Stimulated activated naive CD8-positive, alpha-beta T cell treated with anti-CD3 and anti-CD28 coated beads, Interleukin-15, Interleukin-2, amounts not matched to agents 100 ng/mL and 50 ng/mL, for 24 hours (primary cell): Measurements from ENCODE around the gene DNAI2.

ENCODE experiments used
- H3K27ac Mint-ChIP-seq: one replicate; pipeline ENCODE4 v1.8.0; 2021; ENCODE audit warnings: mild to moderate bottlenecking, mixed read lengths
- H3K27me3 Mint-ChIP-seq: one replicate; pipeline ENCODE4 v1.8.0; 2021; ENCODE audit warnings: mixed read lengths
- H3K36me3 Mint-ChIP-seq: one replicate; pipeline ENCODE4 v1.8.0; 2021; ENCODE audit warnings: low read depth, mixed read lengths
- H3K4me1 Mint-ChIP-seq: one replicate; pipeline ENCODE4 v1.8.0; 2021; ENCODE audit warnings: low read depth, mixed read lengths
- H3K4me3 Mint-ChIP-seq: one replicate; pipeline ENCODE4 v1.8.0; 2021; ENCODE audit warnings: mild to moderate bottlenecking, mixed read lengths
- H3K9me3 Mint-ChIP-seq: one replicate; pipeline ENCODE4 v1.8.0; 2021; ENCODE audit warnings: mixed read lengths

DNAI2 gene

DNA sequence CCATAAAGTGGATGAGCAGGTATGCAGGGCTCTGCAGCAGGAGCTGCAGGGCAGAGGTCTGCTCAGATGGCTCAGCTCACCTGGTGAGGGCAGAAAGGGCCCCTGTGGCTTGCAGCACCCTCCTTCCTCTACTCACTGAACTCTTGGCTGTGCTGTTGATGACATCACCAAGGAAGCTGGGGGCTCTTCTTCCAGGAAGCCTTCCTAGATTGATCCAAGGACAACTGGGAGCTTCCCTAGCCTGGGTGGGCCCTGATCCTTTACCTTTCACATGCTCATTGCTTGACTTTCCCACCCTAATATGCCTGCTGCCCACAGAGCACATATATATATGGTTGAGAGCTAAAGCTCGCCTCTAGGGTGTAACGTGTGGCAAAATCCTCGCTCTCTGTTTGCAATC, 54.5 kb downstream of the DNAI2 start:
- Mint-ChIP-seq H3K4me1 (peaks cover 18% of the 10 kb centered on the region), H3K36me3 (no peaks in the 10 kb centered on the region), H3K27ac (no peak overlapping the region), H3K27me3 (peaks cover 19% of the 10 kb centered on the region), H3K9me3 (no peaks in the 10 kb centered on the region), H3K4me3 (no peak overlapping the region)

- no peaks in the 10 kb centered on the region for H3K36me3 Mint-ChIP-seq
- peaks cover 18% of the 10 kb centered on the region for H3K4me1 Mint-ChIP-seq
- H3K27me3 Mint-ChIP-seq: peaks cover 15% of the 10 kb centered on the region
- no peaks in the 10 kb centered on the region for H3K9me3 Mint-ChIP-seq
- no peak overlapping the region for H3K4me3 Mint-ChIP-seq
- no peak overlapping the region for H3K27ac Mint-ChIP-seq
These were observed 55.3 kb downstream of the DNAI2 start for GRCh38 chr17:74329378-74329777.

GRCh38 chr17:74330446-74330845, 56.4 kb downstream of the DNAI2 start:
- no peaks in the 10 kb centered on the region for H3K9me3 Mint-ChIP-seq
- H3K27ac Mint-ChIP-seq: no peak overlapping the region
- peaks cover 13% of the 10 kb centered on the region for H3K4me1 Mint-ChIP-seq
- peaks cover 6% of the 10 kb centered on the region for H3K27me3 Mint-ChIP-seq
- H3K36me3 Mint-ChIP-seq: no peaks in the 10 kb centered on the region
- no peak overlapping the region for H3K4me3 Mint-ChIP-seq

DNA sequence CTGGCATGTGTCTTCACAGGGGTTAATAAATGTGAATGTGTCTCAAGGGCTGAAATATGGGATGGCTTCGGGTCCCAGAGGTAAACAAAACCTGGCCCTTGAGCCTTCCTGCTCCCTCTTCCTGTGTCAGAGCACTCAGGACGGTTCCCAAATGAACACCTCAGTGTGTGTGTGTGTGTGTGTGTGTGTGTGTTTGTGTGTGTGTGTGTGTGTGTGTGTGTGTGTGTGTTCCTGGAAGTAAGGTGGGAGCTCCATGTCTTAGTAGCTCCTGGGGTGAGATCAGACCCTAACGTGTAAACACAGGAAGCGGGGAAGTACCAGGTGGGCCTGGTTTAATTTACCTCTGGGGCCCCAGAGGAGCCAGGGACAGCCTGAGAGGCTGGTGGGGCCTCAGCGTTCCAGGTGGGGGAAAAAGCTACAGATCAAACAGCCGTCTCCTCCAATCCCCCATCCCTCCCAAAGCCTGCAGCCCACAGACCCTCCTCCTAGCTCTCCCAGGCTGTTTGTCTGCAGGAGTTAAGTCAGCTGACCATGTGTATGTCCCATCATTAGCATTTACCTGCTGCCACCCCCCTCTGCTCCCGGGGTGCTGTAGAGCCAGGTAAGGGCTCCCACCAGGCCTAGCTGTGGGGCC, 58.1 kb downstream of the DNAI2 start:
- H3K27ac Mint-ChIP-seq: no peak overlapping the region
- H3K36me3 Mint-ChIP-seq: no peaks in the 10 kb centered on the region
- H3K4me3 Mint-ChIP-seq: no peak overlapping the region
- H3K27me3 Mint-ChIP-seq: no peaks in the 10 kb centered on the region
- H3K9me3 Mint-ChIP-seq: no peaks in the 10 kb centered on the region
- peaks cover 3% of the 10 kb centered on the region for H3K4me1 Mint-ChIP-seq

DNA sequence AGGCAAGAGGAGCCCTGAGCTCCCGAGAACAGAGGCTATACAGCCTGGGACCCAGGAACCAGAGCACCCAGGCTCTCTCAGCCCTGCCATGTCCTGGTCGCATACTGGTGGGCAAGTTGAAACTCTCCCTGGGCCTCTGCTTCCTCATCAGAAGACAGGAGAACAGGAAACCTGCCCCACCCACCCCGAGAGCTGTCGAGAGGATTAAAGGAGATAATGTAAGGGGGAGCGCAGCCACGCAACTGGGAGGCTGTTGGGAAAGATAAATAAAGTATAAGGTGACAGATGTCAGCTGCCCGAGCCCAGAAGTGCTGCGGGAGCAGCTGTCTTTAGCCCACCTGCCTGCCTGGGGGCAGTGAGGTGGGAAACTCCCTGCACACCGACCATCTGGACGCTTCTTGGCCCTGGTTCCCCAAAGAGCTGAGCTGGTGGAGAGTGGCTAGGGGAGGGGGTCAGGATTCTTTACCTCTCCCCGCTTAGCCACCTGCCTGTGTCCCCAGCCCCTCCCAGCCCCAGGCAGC, 58.8 kb downstream of the DNAI2 start:
- Mint-ChIP-seq H3K4me1 (no peaks in the 10 kb centered on the region), H3K9me3 (no peaks in the 10 kb centered on the region), H3K27ac (no peak overlapping the region), H3K4me3 (no peak overlapping the region), H3K36me3 (no peaks in the 10 kb centered on the region), H3K27me3 (no peaks in the 10 kb centered on the region)

- H3K27ac Mint-ChIP-seq: no peak overlapping the region
- H3K27me3 Mint-ChIP-seq: no peaks in the 10 kb centered on the region
- no peak overlapping the region for H3K4me3 Mint-ChIP-seq
- no peaks in the 10 kb centered on the region for H3K36me3 Mint-ChIP-seq
- H3K4me1 Mint-ChIP-seq: no peaks in the 10 kb centered on the region
- no peaks in the 10 kb centered on the region for H3K9me3 Mint-ChIP-seq
These were observed 60.5 kb downstream of the DNAI2 start for GRCh38 chr17:74334393-74335039.

- no peaks in the 10 kb centered on the region for H3K27me3 Mint-ChIP-seq
- no peaks in the 10 kb centered on the region for H3K9me3 Mint-ChIP-seq
- H3K4me1 Mint-ChIP-seq: no peaks in the 10 kb centered on the region
- no peaks in the 10 kb centered on the region for H3K36me3 Mint-ChIP-seq
- H3K4me3 Mint-ChIP-seq: no peak overlapping the region
- H3K27ac Mint-ChIP-seq: no peak overlapping the region
These were observed 61.6 kb downstream of the DNAI2 start for GRCh38 chr17:74335529-74336062.

- Mint-ChIP-seq H3K4me1 (no peaks in the 10 kb centered on the region), H3K27ac (no peak overlapping the region), H3K9me3 (no peaks in the 10 kb centered on the region), H3K4me3 (no peak overlapping the region), H3K36me3 (no peaks in the 10 kb centered on the region), H3K27me3 (no peaks in the 10 kb centered on the region)
These were observed 62.3 kb downstream of the DNAI2 start for GRCh38 chr17:74336307-74336706.

DNA sequence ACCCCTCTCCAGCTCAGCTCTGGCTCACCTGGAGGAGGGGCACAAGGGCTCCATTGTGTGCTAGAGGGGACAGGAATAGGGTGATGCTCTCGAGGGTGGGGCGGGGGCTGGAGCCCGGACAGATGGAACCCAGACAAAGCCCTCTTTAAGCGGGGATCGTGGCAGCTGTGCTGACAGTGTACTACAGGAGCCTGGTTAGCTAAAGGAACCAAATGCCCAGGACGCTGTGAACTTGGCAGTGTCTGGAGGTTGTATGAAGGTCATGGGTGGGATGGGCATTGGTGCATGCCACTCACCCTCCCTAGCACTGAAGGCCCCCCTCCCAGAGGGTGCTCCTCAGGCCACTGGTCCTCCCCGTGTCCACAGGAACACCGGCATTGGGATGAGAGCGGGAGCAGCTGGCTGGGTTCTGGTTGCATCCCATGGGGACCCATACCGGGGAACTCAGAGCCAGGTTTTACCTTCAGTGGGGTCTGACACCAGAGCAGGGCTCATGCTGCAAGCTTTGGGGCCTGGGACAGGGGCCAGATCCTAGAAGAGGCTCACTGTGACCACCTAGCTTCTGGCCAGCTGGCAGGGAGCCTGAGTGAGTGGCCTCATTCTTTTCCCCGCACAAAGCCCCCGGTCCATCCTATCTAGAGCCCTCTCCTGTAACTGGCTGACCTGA, 63.9 kb downstream of the DNAI2 start:
- no peaks in the 10 kb centered on the region for H3K36me3 Mint-ChIP-seq
- H3K9me3 Mint-ChIP-seq: no peaks in the 10 kb centered on the region
- H3K4me3 Mint-ChIP-seq: no peak overlapping the region
- no peak overlapping the region for H3K27ac Mint-ChIP-seq
- H3K27me3 Mint-ChIP-seq: no peaks in the 10 kb centered on the region
- no peaks in the 10 kb centered on the region for H3K4me1 Mint-ChIP-seq

DNA sequence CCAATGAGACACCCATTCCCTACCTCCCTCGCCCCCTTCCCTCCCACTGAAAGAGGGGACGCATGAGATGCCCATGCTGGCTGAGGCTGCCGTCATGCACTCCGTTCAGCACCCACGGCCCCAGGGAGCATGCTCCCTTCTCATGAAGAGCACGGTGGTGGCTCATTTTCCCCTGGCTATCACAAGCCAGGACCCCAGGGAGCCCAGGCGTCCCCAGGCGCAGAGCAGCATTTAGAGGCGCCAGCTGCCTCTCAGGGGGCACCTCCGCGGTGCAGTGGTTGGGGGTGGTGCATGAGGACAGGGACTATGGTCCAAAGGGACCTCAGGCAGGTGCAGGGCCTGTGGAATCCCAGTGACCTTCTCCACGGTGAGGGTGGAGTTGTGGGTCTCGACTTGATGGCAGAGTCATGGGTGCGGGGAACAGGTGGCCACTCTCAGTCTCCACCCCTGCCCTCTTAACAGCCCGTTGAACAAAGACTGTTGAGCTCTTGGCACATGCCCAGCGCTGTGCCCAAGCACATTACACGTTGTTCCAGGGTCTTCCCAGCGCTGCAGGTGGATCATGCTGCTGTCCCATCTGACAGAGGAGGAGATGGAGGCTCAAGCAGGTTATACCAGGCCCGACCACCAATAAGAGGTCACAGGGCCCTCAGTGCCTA, 65.6 kb downstream of the DNAI2 start:
- Mint-ChIP-seq H3K27ac (no peak overlapping the region), H3K36me3 (no peaks in the 10 kb centered on the region), H3K4me3 (no peak overlapping the region), H3K27me3 (no peaks in the 10 kb centered on the region), H3K4me1 (no peaks in the 10 kb centered on the region), H3K9me3 (no peaks in the 10 kb centered on the region)

DNA sequence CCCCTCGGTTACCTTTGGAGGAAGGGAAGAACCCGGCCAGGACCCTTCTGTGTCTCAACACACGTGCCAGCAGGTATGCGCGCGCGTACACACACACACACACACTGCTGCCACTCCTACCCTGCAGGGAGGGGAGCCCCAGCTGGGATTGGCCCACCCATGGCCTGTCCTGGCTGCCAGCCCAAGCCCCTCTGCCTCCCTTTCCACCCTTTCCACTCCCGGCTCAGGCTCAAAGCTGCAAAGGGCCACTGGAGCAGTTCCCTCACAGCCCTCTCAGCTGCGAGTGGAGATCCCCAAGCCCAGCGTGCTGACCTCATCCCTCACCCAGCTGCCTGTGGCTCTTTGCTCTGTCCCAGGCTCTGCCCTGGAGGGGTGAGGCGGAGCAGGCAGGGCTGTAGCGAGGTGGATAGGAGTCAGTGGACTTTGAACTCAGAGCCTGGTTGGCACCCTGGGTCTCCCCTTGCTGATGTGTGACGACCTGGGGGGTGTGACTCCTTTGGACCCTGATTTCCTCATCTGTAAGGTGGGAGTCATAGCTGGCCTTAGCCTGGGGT, 66.5 kb downstream of the DNAI2 start:
- Mint-ChIP-seq H3K27me3 (no peaks in the 10 kb centered on the region), H3K36me3 (no peaks in the 10 kb centered on the region), H3K4me3 (no peak overlapping the region), H3K4me1 (no peaks in the 10 kb centered on the region), H3K9me3 (no peaks in the 10 kb centered on the region), H3K27ac (no peak overlapping the region)

DNA sequence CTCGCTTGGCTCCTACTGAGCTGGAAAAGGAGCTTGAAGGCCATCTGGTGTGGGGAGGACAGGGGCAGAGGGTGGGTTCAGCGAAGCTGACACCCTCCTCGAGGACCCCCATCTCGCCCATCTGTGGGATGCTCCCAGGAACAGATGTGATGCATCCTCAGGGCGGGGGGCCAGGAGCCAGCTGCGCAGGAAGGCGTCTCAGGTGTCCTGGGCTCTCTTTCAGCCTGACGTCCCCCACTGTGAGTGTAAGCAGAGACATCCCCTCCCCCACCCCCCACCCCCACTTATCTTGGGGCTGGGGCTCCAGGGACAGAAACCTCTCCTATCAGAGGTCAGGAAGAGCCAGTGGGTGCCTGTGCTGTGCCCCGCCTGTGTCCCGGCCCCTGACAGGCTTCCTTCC, 68.2 kb downstream of the DNAI2 start:
- H3K27ac Mint-ChIP-seq: no peak overlapping the region
- H3K4me1 Mint-ChIP-seq: no peaks in the 10 kb centered on the region
- no peak overlapping the region for H3K4me3 Mint-ChIP-seq
- H3K36me3 Mint-ChIP-seq: no peaks in the 10 kb centered on the region
- H3K27me3 Mint-ChIP-seq: no peaks in the 10 kb centered on the region
- H3K9me3 Mint-ChIP-seq: no peaks in the 10 kb centered on the region

DNA sequence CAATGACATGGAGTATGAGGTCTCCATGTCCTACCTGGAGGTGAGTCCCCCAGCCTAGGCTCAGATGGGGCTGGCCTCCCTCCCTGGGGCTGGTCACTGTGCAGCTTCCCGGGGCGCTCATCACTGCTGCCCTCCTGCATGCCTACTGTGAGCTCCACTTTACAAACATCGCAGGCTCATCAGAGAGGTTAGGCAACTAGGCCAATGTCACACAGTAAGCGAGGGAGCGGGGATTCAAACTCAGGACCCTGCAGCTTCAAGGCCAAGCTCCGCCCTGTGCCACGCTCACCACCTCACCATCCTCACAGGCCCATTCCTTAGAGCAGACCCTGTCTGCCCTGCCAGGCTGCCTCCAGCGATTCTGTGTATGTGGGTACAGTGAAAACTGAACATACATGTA, 69.1 kb downstream of the DNAI2 start:
- Mint-ChIP-seq H3K27me3 (no peaks in the 10 kb centered on the region), H3K36me3 (no peaks in the 10 kb centered on the region), H3K9me3 (no peaks in the 10 kb centered on the region), H3K27ac (no peak overlapping the region), H3K4me3 (no peak overlapping the region), H3K4me1 (no peaks in the 10 kb centered on the region)

- Mint-ChIP-seq H3K36me3 (no peaks in the 10 kb centered on the region), H3K9me3 (no peaks in the 10 kb centered on the region), H3K27ac (no peak overlapping the region), H3K4me3 (no peak overlapping the region), H3K27me3 (no peaks in the 10 kb centered on the region), H3K4me1 (no peaks in the 10 kb centered on the region)
These were observed 69.7 kb downstream of the DNAI2 start for GRCh38 chr17:74343526-74344284.
